Gastrocnemius medialis (tissue), 4 donors: ENCODE results near the gene P4HA3. TPM values are rescaled to one million over a fixed set of nuclear protein-coding genes. Genes with fewer than 3 reads are reported as not detected.

Experiments used
- ATAC-seq, 2 donors: fragments of 150-250 bp; one replicate each; pipeline ENCODE4 v1.9.1; 2016
- DNase-seq, 2 donors: peaks; one replicate each; pipeline ENCODE4 v3.0.0-alpha.2; 2019
- H3K27ac ChIP-seq, 4 donors: fragments of 200-600 bp; sonication (generic); 1 replicate in 1 of 4; 2 replicates in 3 of 4; pipeline ENCODE4 v1.5.1; 2016 to 2018; ENCODE audit warnings: mild to moderate bottlenecking in 2 of 4, moderate library complexity in 1 of 4
- H3K27me3 ChIP-seq, 3 donors: fragments of 200-600 bp; sonication (generic) in 2 of 3; 1 replicate in 1 of 3; 2 replicates in 2 of 3; pipeline versions ENCODE4 v1.5.1 to v1.6.0; 2016 to 2019; ENCODE audit warnings: mild to moderate bottlenecking in 1 of 3, moderate library complexity in 1 of 3
- H3K36me3 ChIP-seq, 2 donors: fragments of 200-600 bp; sonication (generic) in 1 of 2; one replicate each; pipeline ENCODE4 v1.5.1; 2017 to 2018
- H3K4me1 ChIP-seq, 2 donors: fragments of 200-600 bp; sonication (generic) in 1 of 2; one replicate each; pipeline ENCODE4 v1.5.1; 2016 to 2017; ENCODE audit warnings: mild to moderate bottlenecking in 2 of 2
- H3K4me3 ChIP-seq, 4 donors: fragments of 200-600 bp; sonication (generic) in 3 of 4; 1 replicate in 1 of 4; 2 replicates in 3 of 4; pipeline ENCODE4 v1.5.1; 2016 to 2019; ENCODE audit warnings: mild to moderate bottlenecking in 2 of 4
- H3K9me3 ChIP-seq, 3 donors: fragments of 200-600 bp; sonication (generic) in 2 of 3; 1 replicate in 1 of 3; 2 replicates in 2 of 3; pipeline ENCODE4 v1.5.1; 2016 to 2019
- POLR2A ChIP-seq, 2 donors: fragments of 450-650 bp; IDR thresholded peaks; one replicate each; pipeline ENCODE4 v1.6.1; 2017; ENCODE audit warnings: antibody characterized with exemption in 2 of 2, mild to moderate bottlenecking in 2 of 2, moderate library complexity in 2 of 2
- in situ Hi-C, 4 donors: fragments of 200-750 bp; cut with MboI; loops; one replicate each; pipeline versions ENCODE4 v1.15.0 to v1.8.0; 2017; ENCODE audit warnings: low sequenced_read_pairs in 4 of 4
- intact Hi-C: fragments of 100-400 bp; cut with DNase I; formaldehyde crosslinking; loops from one replicate; pipeline ENCODE4 v1.15.1; 2023; ENCODE audit warnings: low total_unique reads
- total RNA-seq, 4 donors: library from RNA; depleted of rRNA; stranded (reverse); fragments of >200 nt; gene quantifications; one replicate each; pipeline versions ENCODE4 v1.1.0 to v1.2.3, GENCODE V29; 2016
- TF ChIP-seq, protein P1 (sequence below), 5 experiments: fragments of 450-650 bp in 3 of 5; fragments of 200-600 bp in 2 of 5; sonication (generic) in 2 of 5; IDR thresholded peaks in 4 of 5; conservative IDR thresholded peaks in 1 of 5; 1 replicate in 4 of 5; 2 replicates in 1 of 5; pipeline ENCODE4 v1.5.1; 2016 to 2019; ENCODE audit warnings: antibody characterized with exemption in 5 of 5, mild to moderate bottlenecking in 3 of 5, moderate library complexity in 3 of 5

P4HA3 gene
- total RNA-seq, 4 donors from 2014 or later = 0.09 TPM; not detected in 3

DNA sequence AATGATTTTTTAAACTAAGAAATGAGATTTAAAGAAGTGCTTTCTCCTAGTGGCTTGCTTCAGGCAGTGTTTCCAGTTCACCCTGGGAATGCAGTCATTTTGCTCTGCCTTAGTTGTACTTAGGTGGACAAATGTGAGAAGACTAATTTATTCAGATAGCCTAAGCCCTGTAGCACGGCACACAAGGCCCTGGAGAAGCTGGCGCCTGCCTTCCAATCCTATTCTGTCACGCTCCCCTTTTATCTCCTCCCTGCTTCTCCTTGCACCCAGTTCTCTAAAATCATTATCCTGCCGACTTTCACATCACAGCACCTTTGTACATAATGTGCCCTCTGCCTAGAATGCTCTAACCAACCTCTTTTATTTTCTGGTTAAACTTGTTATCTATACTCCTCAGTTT, 76.3 kb downstream of the P4HA3 start:
- Histone ChIP-seq H3K4me1 (peaks cover 5 to 7% of the 10 kb centered on the region in 2 donors), H3K9me3 (no peaks in the 10 kb centered on the region), H3K4me3 (no peak overlapping the region), H3K27me3 (no peaks in the 10 kb centered on the region), H3K27ac (no peak overlapping the region), H3K36me3 (peaks cover 0 to 65% of the 10 kb centered on the region in 2 donors)
- ATAC-seq (no peak), DNase-seq (no peak)
- TF ChIP-seq, protein P1, sequence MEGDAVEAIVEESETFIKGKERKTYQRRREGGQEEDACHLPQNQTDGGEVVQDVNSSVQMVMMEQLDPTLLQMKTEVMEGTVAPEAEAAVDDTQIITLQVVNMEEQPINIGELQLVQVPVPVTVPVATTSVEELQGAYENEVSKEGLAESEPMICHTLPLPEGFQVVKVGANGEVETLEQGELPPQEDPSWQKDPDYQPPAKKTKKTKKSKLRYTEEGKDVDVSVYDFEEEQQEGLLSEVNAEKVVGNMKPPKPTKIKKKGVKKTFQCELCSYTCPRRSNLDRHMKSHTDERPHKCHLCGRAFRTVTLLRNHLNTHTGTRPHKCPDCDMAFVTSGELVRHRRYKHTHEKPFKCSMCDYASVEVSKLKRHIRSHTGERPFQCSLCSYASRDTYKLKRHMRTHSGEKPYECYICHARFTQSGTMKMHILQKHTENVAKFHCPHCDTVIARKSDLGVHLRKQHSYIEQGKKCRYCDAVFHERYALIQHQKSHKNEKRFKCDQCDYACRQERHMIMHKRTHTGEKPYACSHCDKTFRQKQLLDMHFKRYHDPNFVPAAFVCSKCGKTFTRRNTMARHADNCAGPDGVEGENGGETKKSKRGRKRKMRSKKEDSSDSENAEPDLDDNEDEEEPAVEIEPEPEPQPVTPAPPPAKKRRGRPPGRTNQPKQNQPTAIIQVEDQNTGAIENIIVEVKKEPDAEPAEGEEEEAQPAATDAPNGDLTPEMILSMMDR (IDR thresholded peaks at IDR 0.05 in 4 of 5, conservative IDR thresholded peaks at IDR 0.05 in 1 of 5) = no peak
- no peak for TF ChIP-seq POLR2A (IDR thresholded peaks at IDR 0.05)
- in situ Hi-C loops = no loop called here
- intact Hi-C loops = no loop called here

- peaks cover 0 to 55% of the 10 kb centered on the region in 2 donors for H3K36me3 ChIP-seq
- in situ Hi-C loops = no loop called here
These were observed 77.8 kb downstream of the P4HA3 start for GRCh38 chr11:74233683-74234082.

DNA sequence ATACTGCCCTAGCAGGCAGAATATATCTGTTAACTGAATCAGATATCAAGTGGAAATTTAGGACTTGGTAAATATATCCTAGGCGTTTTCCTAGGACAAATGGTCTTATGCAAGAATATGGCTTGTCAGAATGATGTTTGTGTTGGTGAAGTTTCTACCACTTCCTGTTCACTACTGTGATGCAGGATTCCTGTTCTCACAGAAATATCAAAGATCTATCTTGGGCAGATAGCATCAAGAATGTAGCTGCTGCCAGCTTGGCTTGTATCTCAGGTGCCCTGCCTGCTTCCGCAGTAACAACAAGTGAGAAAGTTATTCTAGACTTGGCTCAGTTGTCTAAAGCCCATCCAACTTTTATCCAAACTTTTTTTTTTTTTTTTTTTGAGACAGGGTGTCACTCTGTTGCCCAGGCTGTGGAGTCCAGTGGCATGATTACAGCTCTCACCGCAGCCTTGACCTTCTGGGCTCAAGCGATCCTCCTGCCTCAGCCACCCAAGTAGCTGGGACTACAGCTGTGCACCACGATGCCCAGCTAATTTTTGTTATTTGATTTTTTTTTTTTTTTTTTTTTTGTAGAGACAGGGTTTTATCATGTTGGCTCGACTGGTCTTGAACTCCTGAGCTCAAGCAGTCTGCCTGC, 79.0 kb downstream of the P4HA3 start:
- intact Hi-C loops (no loop called here), in situ Hi-C loops (no loop called here)
- peaks cover 13 to 22% of the 10 kb centered on the region in 2 donors for H3K4me1 ChIP-seq
- H3K9me3 ChIP-seq = no peaks in the 10 kb centered on the region
- H3K36me3 ChIP-seq = peaks cover 0 to 46% of the 10 kb centered on the region in 2 donors
- no peak for TF ChIP-seq POLR2A (IDR thresholded peaks at IDR 0.05)
- no peak for DNase-seq
- ATAC-seq = peak; percentile 42 to 65
- no peak overlapping the region for H3K4me3 ChIP-seq
- H3K27ac ChIP-seq = peak overlapping the region in 2 of 4 donors; percentile 36 to 41
- H3K27me3 ChIP-seq = no peaks in the 10 kb centered on the region

More at GRCh38 chr11:74233683-74234082, 77.8 kb downstream of the P4HA3 start:
- Histone ChIP-seq H3K4me1 (peaks cover 5 to 9% of the 10 kb centered on the region in 2 donors), H3K4me3 (no peak overlapping the region), H3K27ac (no peak overlapping the region), H3K27me3 (no peaks in the 10 kb centered on the region), H3K9me3 (no peaks in the 10 kb centered on the region)
- intact Hi-C loops = no loop called here
- DNase-seq (no peak), ATAC-seq (no peak)
- no peak for TF ChIP-seq POLR2A (IDR thresholded peaks at IDR 0.05)
- TF ChIP-seq, protein P1 (IDR thresholded peaks at IDR 0.05 in 4 of 5, conservative IDR thresholded peaks at IDR 0.05 in 1 of 5) = no peak

DNA sequence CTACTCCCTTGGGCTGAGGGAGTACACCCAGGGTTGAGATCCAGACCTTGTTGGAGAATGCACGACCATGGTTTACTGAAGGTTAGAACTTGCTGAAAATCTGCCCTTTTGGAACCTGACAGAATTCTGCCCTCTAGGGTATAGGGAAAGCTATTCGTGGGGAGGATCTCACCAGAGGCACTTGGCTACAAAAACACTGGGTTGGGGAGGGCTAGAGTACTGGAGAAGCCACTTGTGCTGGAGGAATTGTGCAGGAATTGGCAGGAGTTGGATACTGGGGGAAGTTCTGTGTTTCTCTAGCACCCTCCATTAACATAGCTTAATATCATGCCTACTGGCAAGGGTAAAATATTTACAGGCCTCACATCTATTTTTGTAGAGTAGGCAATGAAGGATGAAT, 84.5 kb downstream of the P4HA3 start:
- Histone ChIP-seq H3K4me1 (peaks cover 19 to 23% of the 10 kb centered on the region in 2 donors), H3K27me3 (no peaks in the 10 kb centered on the region), H3K36me3 (peaks cover 0 to 18% of the 10 kb centered on the region in 2 donors), H3K4me3 (no peak overlapping the region), H3K27ac (peak overlapping the region in 1 of 4 donors; percentile 37), H3K9me3 (no peaks in the 10 kb centered on the region)
- no peak for TF ChIP-seq POLR2A (IDR thresholded peaks at IDR 0.05)
- TF ChIP-seq, protein P1 (IDR thresholded peaks at IDR 0.05 in 4 of 5, conservative IDR thresholded peaks at IDR 0.05 in 1 of 5) = no peak
- intact Hi-C loops = loop anchor here (10.0 kb wide), 1 partner anchor 262 kb away; no protein-coding TSS in a partner anchor
- DNase-seq (no peak), ATAC-seq (no peak)
- in situ Hi-C loops = no loop called here

DNA sequence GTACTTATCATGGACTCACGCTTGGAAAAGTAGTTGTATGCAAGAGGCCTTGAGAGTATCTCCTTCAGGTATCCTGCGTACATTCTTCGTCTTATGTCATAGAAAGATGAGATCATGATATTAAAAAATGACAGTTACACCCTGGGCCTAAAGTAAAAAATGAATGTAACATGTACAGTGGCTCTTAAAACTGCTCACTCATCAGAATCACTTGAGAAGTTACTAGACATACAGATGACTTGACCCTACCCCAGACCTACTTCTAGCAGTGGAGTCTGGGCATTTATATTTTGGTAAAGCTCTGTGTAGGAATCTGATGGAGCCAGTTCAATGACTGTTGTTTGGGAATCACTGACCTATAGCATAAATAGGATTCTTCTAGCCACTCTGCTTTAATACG, 85.9 kb downstream of the P4HA3 start:
- Histone ChIP-seq H3K9me3 (no peaks in the 10 kb centered on the region), H3K27me3 (no peaks in the 10 kb centered on the region), H3K4me3 (no peak overlapping the region), H3K4me1 (peaks cover 17 to 23% of the 10 kb centered on the region in 2 donors), H3K36me3 (peaks cover 0 to 8% of the 10 kb centered on the region in 2 donors), H3K27ac (no peak overlapping the region)
- ATAC-seq (no peak), DNase-seq (no peak)
- TF ChIP-seq POLR2A (IDR thresholded peaks at IDR 0.05) = no peak
- TF ChIP-seq, protein P1 (IDR thresholded peaks at IDR 0.05 in 4 of 5, conservative IDR thresholded peaks at IDR 0.05 in 1 of 5) = no peak
- in situ Hi-C loops = no loop called here
- intact Hi-C loops = loop anchor here (10.0 kb wide), 1 partner anchor 261 kb away; no protein-coding TSS in a partner anchor
